Ascending aorta (tissue), 2 donors: ENCODE results near the gene MYO1D. TPM values are rescaled to one million over a fixed set of nuclear protein-coding genes. Genes with fewer than 3 reads are reported as not detected.

ENCODE experiments used
- DNase-seq, 2 donors: peaks; one replicate each; pipeline ENCODE4 v3.0.0-alpha.2; 2019; ENCODE audit warnings: low spot score in 2 of 2
- H3K27ac ChIP-seq, 2 donors: fragments of 200-600 bp; sonication (generic); one replicate each; pipeline ENCODE4 v1.5.1; 2016 to 2017; ENCODE audit warnings: mild to moderate bottlenecking in 1 of 2
- H3K27me3 ChIP-seq: fragments of 200-600 bp; sonication (generic); one replicate; pipeline ENCODE4 v1.5.1; 2017
- H3K36me3 ChIP-seq, 2 donors: fragments of 200-600 bp; sonication (generic); one replicate each; pipeline ENCODE4 v1.5.1; 2016
- H3K4me1 ChIP-seq, 2 donors: fragments of 200-600 bp; sonication (generic); one replicate each; pipeline ENCODE4 v1.5.1; 2016 to 2017; ENCODE audit warnings: mild to moderate bottlenecking in 1 of 2
- H3K4me3 ChIP-seq, 2 donors: fragments of 200-600 bp; sonication (generic); one replicate each; pipeline ENCODE4 v1.5.1; 2016 to 2017; ENCODE audit warnings: mild to moderate bottlenecking in 1 of 2
- H3K9me3 ChIP-seq, 2 donors: fragments of 200-600 bp; sonication (generic); one replicate each; pipeline ENCODE4 v1.5.1; 2016
- intact Hi-C: fragments of 100-400 bp; cut with DNase I; formaldehyde crosslinking; loops from one replicate; pipeline ENCODE4 v1.15.1; 2023
- total RNA-seq: library from RNA; depleted of rRNA; stranded (reverse); fragments of >200 nt; gene quantifications from one replicate; pipeline ENCODE4 v1.1.0, GENCODE V29; 2016
- TF ChIP-seq, protein P1 (sequence below), 3 experiments: fragments of 200-600 bp in 2 of 3; fragments of 450-650 bp in 1 of 3; sonication (generic) in 2 of 3; IDR thresholded peaks; one replicate each; pipeline ENCODE4 v1.5.1; 2016 to 2019; ENCODE audit warnings: antibody characterized with exemption in 3 of 3, mild to moderate bottlenecking in 1 of 3, moderate library complexity in 1 of 3

MYO1D gene
- total RNA-seq, 1 donor from 2014 or later = 105 TPM

DNA sequence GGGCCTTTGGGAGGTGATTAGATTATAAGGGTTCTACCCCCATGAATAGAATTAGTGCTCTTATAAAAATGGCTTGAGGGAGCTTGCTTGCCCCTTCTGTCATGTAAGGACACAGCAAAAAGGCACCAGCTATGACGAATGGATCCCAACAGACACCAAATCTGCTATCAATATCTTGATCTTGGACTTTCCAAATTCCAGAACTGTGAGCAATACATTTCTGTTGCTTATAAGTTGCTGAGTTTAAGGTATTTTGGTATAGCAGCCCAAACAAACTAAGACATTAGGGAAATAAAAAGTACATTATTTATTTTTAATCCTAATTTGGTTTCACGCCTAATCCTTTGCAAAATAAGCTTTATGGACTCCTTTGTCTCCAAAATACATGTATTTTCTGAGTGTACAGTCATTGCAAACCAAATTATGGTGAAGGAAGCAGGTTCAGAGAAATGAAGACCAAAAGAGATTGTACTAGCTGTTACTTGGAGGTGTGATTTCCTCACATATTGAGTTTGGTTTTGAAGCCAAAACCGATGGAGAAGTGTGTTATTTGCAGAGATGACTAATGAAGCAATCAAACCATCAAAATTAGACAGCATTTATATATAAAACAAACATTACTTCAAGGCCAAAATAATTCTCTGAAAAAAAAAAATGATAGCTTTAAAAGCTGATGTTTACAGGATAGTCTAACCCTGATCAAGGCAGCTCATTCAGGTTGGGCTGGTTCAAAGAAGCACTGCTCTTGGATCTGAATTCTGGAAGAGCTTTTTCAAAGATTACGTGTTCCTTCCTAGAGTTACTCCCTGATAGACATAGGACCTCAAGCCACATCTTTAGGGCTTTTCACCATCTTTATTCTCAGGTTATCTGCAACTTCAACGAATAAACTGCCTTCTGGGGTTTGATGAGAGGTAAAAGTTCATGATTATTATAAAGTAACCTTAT, 71.6 kb downstream of the MYO1D start:
- no peaks in the 10 kb centered on the region for H3K36me3 ChIP-seq
- H3K9me3 ChIP-seq = no peaks in the 10 kb centered on the region
- H3K4me1 ChIP-seq = peaks cover 5 to 52% of the 10 kb centered on the region in 2 donors
- TF ChIP-seq, protein P1, sequence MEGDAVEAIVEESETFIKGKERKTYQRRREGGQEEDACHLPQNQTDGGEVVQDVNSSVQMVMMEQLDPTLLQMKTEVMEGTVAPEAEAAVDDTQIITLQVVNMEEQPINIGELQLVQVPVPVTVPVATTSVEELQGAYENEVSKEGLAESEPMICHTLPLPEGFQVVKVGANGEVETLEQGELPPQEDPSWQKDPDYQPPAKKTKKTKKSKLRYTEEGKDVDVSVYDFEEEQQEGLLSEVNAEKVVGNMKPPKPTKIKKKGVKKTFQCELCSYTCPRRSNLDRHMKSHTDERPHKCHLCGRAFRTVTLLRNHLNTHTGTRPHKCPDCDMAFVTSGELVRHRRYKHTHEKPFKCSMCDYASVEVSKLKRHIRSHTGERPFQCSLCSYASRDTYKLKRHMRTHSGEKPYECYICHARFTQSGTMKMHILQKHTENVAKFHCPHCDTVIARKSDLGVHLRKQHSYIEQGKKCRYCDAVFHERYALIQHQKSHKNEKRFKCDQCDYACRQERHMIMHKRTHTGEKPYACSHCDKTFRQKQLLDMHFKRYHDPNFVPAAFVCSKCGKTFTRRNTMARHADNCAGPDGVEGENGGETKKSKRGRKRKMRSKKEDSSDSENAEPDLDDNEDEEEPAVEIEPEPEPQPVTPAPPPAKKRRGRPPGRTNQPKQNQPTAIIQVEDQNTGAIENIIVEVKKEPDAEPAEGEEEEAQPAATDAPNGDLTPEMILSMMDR (IDR thresholded peaks at IDR 0.05) = no peak
- intact Hi-C loops = no loop called here
- H3K27me3 ChIP-seq = no peaks in the 10 kb centered on the region
- no peak overlapping the region for H3K4me3 ChIP-seq
- peak overlapping the region; percentile 7 to 20 for H3K27ac ChIP-seq
- DNase-seq = no peak

DNA sequence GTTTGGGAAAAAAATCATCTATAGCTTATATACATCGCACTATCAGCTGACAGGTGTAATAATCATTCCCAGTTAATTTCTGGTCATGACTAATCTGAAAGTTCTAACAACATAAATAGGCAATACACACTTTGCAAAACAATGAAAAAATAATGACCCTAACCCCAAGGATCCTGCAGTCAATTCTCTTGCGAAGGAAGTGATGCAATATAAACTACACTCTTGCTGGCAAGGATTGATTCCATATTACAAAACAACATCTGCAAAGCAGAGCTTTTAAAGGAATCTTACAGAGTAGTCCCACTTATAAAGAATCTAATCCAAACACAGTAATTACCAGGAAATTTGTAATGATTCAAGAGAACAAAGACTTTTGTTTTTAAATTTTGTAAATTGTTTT, 73.4 kb downstream of the MYO1D start:
- DNase-seq = no peak
- Histone ChIP-seq H3K9me3 (no peaks in the 10 kb centered on the region), H3K4me3 (no peak overlapping the region), H3K27ac (no peak overlapping the region), H3K36me3 (no peaks in the 10 kb centered on the region), H3K4me1 (peaks cover 5 to 62% of the 10 kb centered on the region in 2 donors), H3K27me3 (no peaks in the 10 kb centered on the region)
- TF ChIP-seq, protein P1 (IDR thresholded peaks at IDR 0.05) = no peak
- intact Hi-C loops = no loop called here

DNA sequence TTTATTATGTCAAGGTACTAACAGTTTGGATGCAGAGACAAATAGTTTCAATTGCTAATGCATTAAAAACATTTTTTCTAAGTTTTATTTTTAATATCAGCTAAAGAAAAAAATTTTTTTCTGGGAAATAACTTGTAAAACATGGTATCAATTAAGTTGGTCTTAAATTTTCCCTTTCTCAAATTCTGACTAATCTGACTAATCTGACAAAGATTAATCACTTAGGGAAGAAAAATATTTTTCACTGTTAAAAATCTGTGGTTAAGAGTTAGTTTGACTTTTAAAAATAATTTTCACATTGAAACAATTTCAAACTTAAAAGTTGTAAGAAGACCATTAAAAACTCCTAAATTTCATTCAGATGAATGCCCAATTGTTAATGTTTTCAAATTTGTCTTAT, 74.6 kb downstream of the MYO1D start:
- TF ChIP-seq, protein P1 (IDR thresholded peaks at IDR 0.05) = no peak
- intact Hi-C loops = no loop called here
- no peaks in the 10 kb centered on the region for H3K27me3 ChIP-seq
- no peaks in the 10 kb centered on the region for H3K36me3 ChIP-seq
- H3K4me3 ChIP-seq = no peak overlapping the region
- peak overlapping the region; percentile 72 to 77 for H3K27ac ChIP-seq
- no peaks in the 10 kb centered on the region for H3K9me3 ChIP-seq
- DNase-seq = no peak
- peaks cover 5 to 65% of the 10 kb centered on the region in 2 donors for H3K4me1 ChIP-seq

DNA sequence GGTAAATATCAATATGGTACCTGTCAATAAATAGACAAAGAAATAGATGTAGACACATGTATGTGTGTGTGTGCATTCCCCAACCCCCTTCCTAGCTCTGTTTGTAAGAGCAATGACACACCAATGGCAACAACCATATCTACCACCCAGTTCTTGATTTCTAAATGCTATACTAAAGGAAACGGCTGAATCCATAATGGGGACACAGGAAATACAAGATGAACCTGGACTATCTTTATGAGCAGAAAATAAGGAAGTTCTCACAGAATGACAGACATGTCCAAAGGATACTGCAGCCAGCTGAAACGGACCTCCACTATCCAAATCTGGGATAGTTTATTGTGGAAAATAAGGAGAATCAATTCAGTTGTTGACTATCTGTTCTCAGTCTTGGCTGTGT, 75.3 kb downstream of the MYO1D start:
- TF ChIP-seq, protein P1 (IDR thresholded peaks at IDR 0.05) = no peak
- H3K4me1 ChIP-seq = peaks cover 5 to 65% of the 10 kb centered on the region in 2 donors
- no peaks in the 10 kb centered on the region for H3K9me3 ChIP-seq
- no peak overlapping the region for H3K4me3 ChIP-seq
- intact Hi-C loops = no loop called here
- DNase-seq = no peak
- peak overlapping the region; percentile 72 to 77 for H3K27ac ChIP-seq
- no peaks in the 10 kb centered on the region for H3K36me3 ChIP-seq
- H3K27me3 ChIP-seq = no peaks in the 10 kb centered on the region

DNA sequence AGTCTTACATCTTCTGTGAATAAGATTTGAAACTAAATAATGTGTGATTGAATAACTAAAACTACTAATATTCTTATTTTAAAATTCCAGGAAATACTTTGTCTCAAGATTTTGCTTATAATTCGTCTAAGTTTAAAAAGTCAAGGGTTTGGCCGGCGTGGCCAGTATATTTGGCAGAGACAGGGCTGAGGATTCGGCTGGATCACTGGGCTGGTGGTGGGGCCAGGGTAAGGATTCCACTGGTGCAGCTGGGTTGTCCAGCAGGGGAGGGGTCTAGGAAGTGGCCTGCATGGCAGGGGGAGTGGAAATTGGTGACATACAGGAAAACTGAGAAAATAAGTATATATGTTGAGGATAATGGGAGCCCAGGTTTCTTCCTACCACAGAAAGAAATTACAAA, 75.7 kb downstream of the MYO1D start:
- intact Hi-C loops = no loop called here
- Histone ChIP-seq H3K27me3 (no peaks in the 10 kb centered on the region), H3K27ac (peak overlapping the region; percentile 72 to 77), H3K9me3 (no peaks in the 10 kb centered on the region), H3K36me3 (no peaks in the 10 kb centered on the region), H3K4me3 (peak overlapping the region in 1 of 2 donors; percentile 29), H3K4me1 (peaks cover 5 to 62% of the 10 kb centered on the region in 2 donors)
- DNase-seq = no peak
- TF ChIP-seq, protein P1 (IDR thresholded peaks at IDR 0.05) = no peak
